Measurements from ENCODE around the gene FABP2.
"Not testable (repeated sequence)": the region's sequence is repeated elsewhere in the genome, so short reads cannot be mapped to it uniquely, and the experiment has no call there.

Gene FABP2

DNA sequence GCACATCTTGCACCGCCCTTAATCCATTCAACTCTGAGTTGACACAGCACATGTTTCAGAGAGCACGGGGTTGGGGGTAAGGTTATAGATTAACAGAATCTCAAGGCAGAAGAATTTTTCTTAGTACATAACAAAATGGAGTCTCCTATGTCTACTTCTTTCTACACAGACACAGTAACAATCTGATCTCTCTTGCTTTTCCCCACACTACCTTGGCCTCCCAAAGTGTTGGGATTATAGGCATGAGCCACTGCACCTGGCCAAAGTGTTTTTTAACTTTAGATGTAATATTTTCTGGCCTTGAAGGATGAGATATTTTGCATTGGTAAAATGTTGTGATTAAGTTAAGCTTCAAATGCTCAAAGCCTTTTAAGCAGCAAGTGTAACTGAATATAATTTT, 21.4 kb upstream of the FABP2 start:
- H3K9me3 ChIP-seq (ENCODE audit: control insufficient read depth, low read depth, low read length); H3K9ac ChIP-seq (ENCODE audit: low read length); H3K27me3 ChIP-seq (ENCODE audit: control insufficient read depth, insufficient read depth, low read length); H3K36me3 ChIP-seq (ENCODE audit: control insufficient read depth, low read depth, low read length); H3K27ac ChIP-seq (ENCODE audit: low read length); H3K4me3 ChIP-seq (ENCODE audit: low read length); H3K4me1 ChIP-seq (ENCODE audit: control insufficient read depth, low read depth, low read length): not testable (repeated sequence)

DNA sequence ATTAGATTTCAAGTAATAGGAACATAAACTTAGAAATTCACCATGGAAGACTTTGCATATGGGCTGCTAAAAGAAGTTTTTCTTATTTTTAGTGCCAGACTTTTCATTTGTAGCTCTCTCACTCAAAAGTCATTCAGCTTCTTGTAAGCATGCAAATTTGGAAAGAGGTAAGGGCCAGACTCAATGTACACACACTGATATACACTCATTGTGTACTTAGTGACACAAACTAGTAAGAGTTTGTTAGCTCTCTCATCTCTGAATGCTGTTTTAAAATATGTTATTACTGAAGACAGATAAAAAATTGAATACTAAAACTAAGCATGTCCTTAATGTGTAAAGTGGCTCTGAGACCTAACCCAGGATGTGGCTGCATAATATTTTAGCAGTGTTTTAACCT, 18.0 kb upstream of the FABP2 start:
- H3K27ac ChIP-seq (ENCODE audit: low read length); H3K9me3 ChIP-seq (ENCODE audit: control insufficient read depth, low read depth, low read length); H3K9ac ChIP-seq (ENCODE audit: low read length); H3K27me3 ChIP-seq (ENCODE audit: control insufficient read depth, insufficient read depth, low read length); H3K36me3 ChIP-seq (ENCODE audit: control insufficient read depth, low read depth, low read length); H3K4me3 ChIP-seq (ENCODE audit: low read length); H3K4me1 ChIP-seq (ENCODE audit: control insufficient read depth, low read depth, low read length): not testable (repeated sequence)

DNA sequence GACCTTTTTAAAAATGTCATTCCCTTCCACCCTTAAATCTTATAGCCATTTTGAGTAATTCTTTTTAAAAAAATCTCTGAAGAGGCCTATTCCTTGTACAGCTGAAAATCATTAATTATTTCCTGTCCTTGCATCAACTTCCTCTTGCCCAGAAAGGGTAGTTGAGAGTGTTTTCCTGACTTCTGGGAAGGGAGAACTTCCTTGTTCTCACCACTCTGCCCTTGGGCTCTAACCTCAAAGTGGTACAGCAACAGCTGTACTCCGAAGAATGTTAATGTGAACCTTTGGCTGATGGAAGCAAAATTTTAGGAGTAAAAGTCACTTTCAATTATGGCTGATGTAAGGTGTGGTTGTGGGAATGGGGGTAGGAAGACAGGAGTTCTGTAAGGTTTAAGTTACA, 15.1 kb upstream of the FABP2 start:
- no peaks in the 10 kb centered on the region for H3K36me3 ChIP-seq (ENCODE audit: control insufficient read depth, low read depth, low read length)
- no peaks in the 10 kb centered on the region for H3K27me3 ChIP-seq (ENCODE audit: control insufficient read depth, insufficient read depth, low read length)
- no peak overlapping the region for H3K4me3 ChIP-seq (ENCODE audit: low read length)
- H3K9me3 ChIP-seq (ENCODE audit: control insufficient read depth, low read depth, low read length), result no peaks in the 10 kb centered on the region
- H3K9ac ChIP-seq (ENCODE audit: low read length), result no peak overlapping the region
- no peak overlapping the region for H3K27ac ChIP-seq (ENCODE audit: low read length)
- no peaks in the 10 kb centered on the region for H3K4me1 ChIP-seq (ENCODE audit: control insufficient read depth, low read depth, low read length)

DNA sequence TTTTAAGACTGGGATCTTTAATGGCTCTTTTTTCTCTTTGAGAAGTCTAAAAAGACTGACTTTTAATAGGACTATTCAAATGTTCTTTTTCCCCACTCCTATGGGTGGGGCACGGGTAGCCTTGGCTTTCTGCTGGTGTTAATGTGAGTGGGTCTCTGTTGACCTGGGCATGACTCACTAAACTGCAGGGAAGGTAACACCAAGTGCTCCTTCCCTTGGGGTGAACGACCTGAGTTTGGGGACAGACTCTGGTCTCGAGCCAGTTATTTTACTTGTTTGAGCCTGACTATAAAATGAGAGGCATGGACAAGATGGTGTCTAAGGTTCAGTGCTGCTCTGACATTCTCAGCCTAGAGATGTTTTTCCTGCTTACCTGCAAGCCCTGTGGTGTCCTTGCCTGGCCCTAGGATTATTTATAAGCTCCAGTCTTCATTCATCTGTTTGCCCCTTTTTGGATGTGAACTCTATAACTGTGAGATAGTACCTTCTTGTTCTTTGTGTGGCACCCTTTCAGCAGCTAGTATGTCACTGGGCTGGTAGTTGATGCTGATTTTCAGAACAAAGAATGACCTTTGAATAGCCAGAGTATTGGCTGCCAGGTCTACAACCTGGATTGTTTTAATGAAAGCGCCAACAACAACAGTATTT, 14.5 kb upstream of the FABP2 start:
- H3K9me3 ChIP-seq (ENCODE audit: control insufficient read depth, low read depth, low read length); H3K9ac ChIP-seq (ENCODE audit: low read length); H3K36me3 ChIP-seq (ENCODE audit: control insufficient read depth, low read depth, low read length); H3K27ac ChIP-seq (ENCODE audit: low read length); H3K4me3 ChIP-seq (ENCODE audit: low read length); H3K4me1 ChIP-seq (ENCODE audit: control insufficient read depth, low read depth, low read length); H3K27me3 ChIP-seq (ENCODE audit: control insufficient read depth, insufficient read depth, low read length): not testable (repeated sequence)

DNA sequence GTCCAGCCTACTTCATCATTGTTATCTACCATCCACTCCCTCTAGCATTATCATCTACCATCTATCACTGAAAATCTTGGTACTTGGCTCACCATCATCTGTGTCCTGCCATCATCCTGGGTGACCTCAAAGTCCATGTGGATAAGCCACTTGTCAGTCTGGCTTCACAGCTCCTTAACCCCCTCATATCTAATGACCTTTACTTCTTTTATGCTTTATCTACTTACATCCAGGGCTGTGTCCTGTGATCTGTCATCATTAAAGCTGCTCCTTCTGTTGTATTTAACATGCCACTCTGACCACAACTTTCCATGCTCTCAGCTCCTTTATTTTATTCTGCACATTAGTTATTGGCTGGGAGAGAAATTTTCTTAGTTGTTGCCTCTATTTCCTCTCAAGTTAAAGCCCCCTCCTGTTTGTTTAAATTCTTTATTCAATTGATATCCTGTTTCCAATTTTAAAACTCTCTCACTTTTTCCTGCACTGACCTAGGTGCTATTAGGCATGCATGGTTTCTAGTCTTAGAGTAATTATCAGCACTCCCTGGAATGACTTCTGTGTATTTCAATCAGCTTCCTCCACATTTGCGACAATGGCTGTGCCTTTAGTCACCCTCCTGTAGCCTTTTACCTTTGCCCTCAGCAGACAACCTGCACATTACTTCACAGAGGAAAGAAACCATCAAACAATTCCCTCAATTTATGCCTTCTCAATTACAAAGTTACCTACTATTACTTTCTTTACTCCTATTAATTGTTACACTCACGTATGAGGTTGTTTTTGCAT, 8.1 kb upstream of the FABP2 start:
- Histone ChIP-seq H3K27ac (ENCODE audit: low read length) (no peak overlapping the region), H3K4me1 (ENCODE audit: control insufficient read depth, low read depth, low read length) (no peaks in the 10 kb centered on the region), H3K9ac (ENCODE audit: low read length) (no peak overlapping the region), H3K27me3 (ENCODE audit: control insufficient read depth, insufficient read depth, low read length) (no peaks in the 10 kb centered on the region), H3K4me3 (ENCODE audit: low read length) (no peak overlapping the region), H3K36me3 (ENCODE audit: control insufficient read depth, low read depth, low read length) (no peaks in the 10 kb centered on the region), H3K9me3 (ENCODE audit: control insufficient read depth, low read depth, low read length) (no peaks in the 10 kb centered on the region)

DNA sequence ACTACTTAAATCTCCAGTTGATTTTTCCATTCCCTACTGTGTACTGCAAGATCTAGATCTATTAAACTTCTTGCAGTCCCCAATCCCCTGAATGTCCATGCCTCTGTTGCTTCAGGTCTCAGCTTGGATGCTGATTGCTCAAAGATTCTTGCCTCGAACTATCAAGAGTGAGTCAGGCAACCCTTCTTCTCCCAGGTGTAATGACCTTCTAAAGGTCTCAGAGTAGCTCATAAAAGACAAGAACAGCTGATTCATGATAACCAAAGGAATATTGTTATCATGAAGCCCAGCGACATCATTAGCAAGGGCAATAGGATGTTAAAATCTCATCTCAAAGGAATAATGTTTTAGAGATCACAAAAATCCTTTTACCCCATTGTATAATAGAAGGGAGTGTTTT, 6.8 kb upstream of the FABP2 start:
- Histone ChIP-seq H3K36me3 (ENCODE audit: control insufficient read depth, low read depth, low read length) (no peaks in the 10 kb centered on the region), H3K4me1 (ENCODE audit: control insufficient read depth, low read depth, low read length) (no peaks in the 10 kb centered on the region), H3K9me3 (ENCODE audit: control insufficient read depth, low read depth, low read length) (no peaks in the 10 kb centered on the region), H3K27me3 (ENCODE audit: control insufficient read depth, insufficient read depth, low read length) (no peaks in the 10 kb centered on the region), H3K4me3 (ENCODE audit: low read length) (no peak overlapping the region), H3K27ac (ENCODE audit: low read length) (no peak overlapping the region), H3K9ac (ENCODE audit: low read length) (no peak overlapping the region)

DNA sequence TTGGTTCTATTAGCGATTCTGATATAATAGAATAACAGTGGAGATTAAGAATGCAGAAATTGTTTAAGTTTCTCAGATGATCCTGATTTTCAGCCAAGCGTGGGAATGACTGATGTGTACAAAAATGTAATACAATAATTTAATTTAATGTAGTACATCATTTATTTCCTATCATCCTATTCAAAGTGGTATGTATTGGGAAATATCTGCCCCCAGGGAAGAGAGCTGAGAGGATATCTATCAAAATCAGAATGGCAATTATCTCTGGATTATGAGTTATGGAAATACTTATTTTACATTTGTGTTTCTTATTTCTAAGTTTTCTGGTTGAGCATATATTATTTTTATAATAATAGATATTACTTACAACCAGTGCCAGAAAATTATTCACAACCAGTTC, 3.9 kb downstream of the FABP2 start:
- Histone ChIP-seq H3K4me1 (ENCODE audit: control insufficient read depth, low read depth, low read length) (peaks cover 5% of the 10 kb centered on the region), H3K9me3 (ENCODE audit: control insufficient read depth, low read depth, low read length) (no peaks in the 10 kb centered on the region), H3K9ac (ENCODE audit: low read length) (no peak overlapping the region), H3K36me3 (ENCODE audit: control insufficient read depth, low read depth, low read length) (no peaks in the 10 kb centered on the region), H3K27me3 (ENCODE audit: control insufficient read depth, insufficient read depth, low read length) (no peaks in the 10 kb centered on the region), H3K4me3 (ENCODE audit: low read length) (no peak overlapping the region), H3K27ac (ENCODE audit: low read length) (no peak overlapping the region)

DNA sequence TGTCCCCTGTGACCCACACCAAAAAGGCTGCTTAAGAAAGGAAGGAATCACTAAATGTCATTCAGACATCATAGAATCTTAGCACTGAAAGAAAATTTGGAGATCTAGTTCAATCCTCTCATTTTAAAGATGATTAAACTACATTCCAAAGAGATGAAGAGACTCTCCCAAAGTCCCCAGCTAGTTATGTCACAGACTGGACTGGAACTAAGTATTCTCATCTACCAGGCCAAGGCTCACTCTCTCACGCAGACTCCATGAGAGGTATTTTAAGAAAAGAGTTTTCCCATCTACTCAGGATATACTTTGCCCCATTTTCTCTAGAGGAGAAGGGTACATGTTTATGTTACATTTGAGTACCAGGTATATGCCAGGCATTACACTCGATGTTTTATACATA, 6.9 kb downstream of the FABP2 start:
- H3K36me3 ChIP-seq (ENCODE audit: control insufficient read depth, low read depth, low read length), result no peaks in the 10 kb centered on the region
- no peak overlapping the region for H3K9ac ChIP-seq (ENCODE audit: low read length)
- H3K9me3 ChIP-seq (ENCODE audit: control insufficient read depth, low read depth, low read length), result no peaks in the 10 kb centered on the region
- H3K27me3 ChIP-seq (ENCODE audit: control insufficient read depth, insufficient read depth, low read length), result no peaks in the 10 kb centered on the region
- H3K27ac ChIP-seq (ENCODE audit: low read length), result no peak overlapping the region
- no peak overlapping the region for H3K4me3 ChIP-seq (ENCODE audit: low read length)
- H3K4me1 ChIP-seq (ENCODE audit: control insufficient read depth, low read depth, low read length), result peaks cover 5% of the 10 kb centered on the region

DNA sequence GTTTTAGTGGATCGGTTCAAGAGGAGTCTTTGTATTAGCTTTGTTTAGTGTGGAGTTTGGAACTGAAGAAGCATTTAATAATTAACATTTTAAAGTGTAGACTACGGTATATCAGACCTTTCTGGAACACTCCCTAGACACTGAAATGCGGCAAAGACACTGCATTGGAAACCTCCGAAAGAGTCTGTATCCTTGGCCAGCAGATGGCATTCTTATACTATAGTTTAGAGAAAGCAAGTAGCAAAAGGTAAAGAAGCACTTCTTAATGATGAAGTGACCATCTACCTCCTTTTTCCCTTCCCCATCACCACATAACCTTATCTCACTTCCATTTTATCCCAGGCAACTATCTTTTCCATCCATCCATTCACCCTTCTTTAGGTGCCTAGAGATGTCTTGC, 7.6 kb downstream of the FABP2 start:
- H3K36me3 ChIP-seq (ENCODE audit: control insufficient read depth, low read depth, low read length), result no peaks in the 10 kb centered on the region
- H3K4me3 ChIP-seq (ENCODE audit: low read length), result no peak overlapping the region
- H3K9ac ChIP-seq (ENCODE audit: low read length), result no peak overlapping the region
- H3K9me3 ChIP-seq (ENCODE audit: control insufficient read depth, low read depth, low read length), result no peaks in the 10 kb centered on the region
- no peak overlapping the region for H3K27ac ChIP-seq (ENCODE audit: low read length)
- peaks cover 5% of the 10 kb centered on the region for H3K4me1 ChIP-seq (ENCODE audit: control insufficient read depth, low read depth, low read length)
- H3K27me3 ChIP-seq (ENCODE audit: control insufficient read depth, insufficient read depth, low read length), result no peaks in the 10 kb centered on the region

DNA sequence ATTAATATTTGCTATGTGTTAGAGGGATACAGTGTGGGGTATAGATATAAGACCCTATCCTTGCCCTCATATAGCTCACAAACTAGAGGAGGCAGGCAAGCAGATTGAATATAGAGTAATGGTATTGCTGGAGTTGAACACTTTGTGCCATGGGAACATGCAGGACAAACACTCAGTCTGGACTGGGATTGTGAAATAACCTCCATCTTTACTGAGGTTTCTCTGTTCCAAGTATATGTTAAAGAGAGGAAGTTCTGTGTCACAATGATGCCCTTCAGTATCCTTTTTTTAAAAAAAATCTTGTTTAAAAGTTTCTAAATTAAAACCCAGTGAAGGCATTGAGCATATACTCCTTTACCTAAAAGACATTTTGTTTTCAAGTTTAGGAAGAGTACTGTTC, 8.7 kb downstream of the FABP2 start:
- no peaks in the 10 kb centered on the region for H3K36me3 ChIP-seq (ENCODE audit: control insufficient read depth, low read depth, low read length)
- H3K27ac ChIP-seq (ENCODE audit: low read length), result no peak overlapping the region
- no peak overlapping the region for H3K9ac ChIP-seq (ENCODE audit: low read length)
- no peaks in the 10 kb centered on the region for H3K9me3 ChIP-seq (ENCODE audit: control insufficient read depth, low read depth, low read length)
- no peaks in the 10 kb centered on the region for H3K27me3 ChIP-seq (ENCODE audit: control insufficient read depth, insufficient read depth, low read length)
- no peak overlapping the region for H3K4me3 ChIP-seq (ENCODE audit: low read length)
- H3K4me1 ChIP-seq (ENCODE audit: control insufficient read depth, low read depth, low read length), result peaks cover 5% of the 10 kb centered on the region

DNA sequence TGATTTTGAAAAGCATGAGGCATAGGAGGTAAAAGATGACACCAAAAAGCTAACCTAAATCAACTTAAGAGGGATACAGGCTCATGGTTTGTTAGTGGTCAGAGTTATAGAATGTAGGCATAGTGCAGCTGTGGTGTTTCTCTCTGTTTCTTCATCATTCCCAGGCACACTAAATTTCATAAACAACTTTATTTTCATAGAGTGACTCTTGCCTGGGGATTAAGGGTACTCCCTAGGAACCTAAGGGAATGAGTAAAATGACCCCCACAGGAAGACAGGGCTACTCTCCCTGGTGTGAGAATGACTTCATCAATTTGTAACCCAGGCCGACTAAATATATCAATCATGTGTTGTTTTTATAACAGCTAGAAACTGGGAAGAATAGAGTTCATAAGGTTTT, 11.1 kb downstream of the FABP2 start:
- no peaks in the 10 kb centered on the region for H3K27me3 ChIP-seq (ENCODE audit: control insufficient read depth, insufficient read depth, low read length)
- no peaks in the 10 kb centered on the region for H3K36me3 ChIP-seq (ENCODE audit: control insufficient read depth, low read depth, low read length)
- H3K9ac ChIP-seq (ENCODE audit: low read length), result no peak overlapping the region
- H3K4me1 ChIP-seq (ENCODE audit: control insufficient read depth, low read depth, low read length), result peaks cover 5% of the 10 kb centered on the region
- no peak overlapping the region for H3K4me3 ChIP-seq (ENCODE audit: low read length)
- no peaks in the 10 kb centered on the region for H3K9me3 ChIP-seq (ENCODE audit: control insufficient read depth, low read depth, low read length)
- H3K27ac ChIP-seq (ENCODE audit: low read length), result no peak overlapping the region

DNA sequence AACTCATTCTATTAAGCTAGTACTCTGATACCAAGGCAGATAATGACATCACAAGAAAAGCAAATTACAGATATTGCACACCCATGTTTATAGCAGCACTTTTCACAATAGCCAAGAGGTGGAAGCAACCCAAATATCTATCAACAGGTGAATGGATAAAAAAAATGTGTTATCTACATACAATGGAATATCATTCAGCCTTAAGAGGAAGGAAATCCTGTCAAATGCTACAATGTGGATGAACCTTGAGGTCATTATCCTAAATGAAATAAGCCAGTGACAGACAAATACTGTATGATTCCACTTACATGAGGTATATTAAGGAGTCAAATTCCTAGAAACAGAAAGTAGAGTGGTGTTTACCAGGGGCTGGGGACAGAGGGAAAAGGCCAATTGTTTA, 14.3 kb downstream of the FABP2 start:
- Histone ChIP-seq H3K36me3 (ENCODE audit: control insufficient read depth, low read depth, low read length) (no peaks in the 10 kb centered on the region), H3K27ac (ENCODE audit: low read length) (no peak overlapping the region), H3K4me3 (ENCODE audit: low read length) (no peak overlapping the region), H3K4me1 (ENCODE audit: control insufficient read depth, low read depth, low read length) (no peaks in the 10 kb centered on the region), H3K9ac (ENCODE audit: low read length) (no peak overlapping the region), H3K27me3 (ENCODE audit: control insufficient read depth, insufficient read depth, low read length) (no peaks in the 10 kb centered on the region), H3K9me3 (ENCODE audit: control insufficient read depth, low read depth, low read length) (no peaks in the 10 kb centered on the region)

Measured in iPS-18a (cell line).